ENCODE measurements around the gene EIF4A3.

The EIF4A3 gene

DNA sequence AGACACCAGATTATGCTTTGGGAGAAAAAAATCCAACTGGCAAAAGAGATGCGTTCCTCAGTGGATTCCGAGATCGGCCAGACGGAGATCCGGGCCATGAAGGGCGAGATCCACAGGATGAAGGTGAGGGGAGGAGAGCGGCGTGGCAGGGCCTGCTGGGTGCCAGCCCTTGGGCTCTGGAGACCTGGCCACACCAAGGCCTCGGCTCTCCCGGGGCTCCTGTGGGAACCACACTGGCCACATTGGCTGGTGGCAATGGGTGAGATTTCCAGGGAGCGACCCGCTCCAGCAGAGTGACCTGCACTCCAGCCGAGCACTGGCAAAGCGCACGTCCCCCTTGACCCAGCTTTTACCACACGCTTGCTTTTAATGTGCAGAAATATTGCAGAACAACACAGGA is 57.2 kb downstream of the EIF4A3 start:
- H3K79me2 ChIP-seq = no peaks in the 10 kb centered on the region
- H3K4me2 ChIP-seq (ENCODE audit: low read length) = no peak overlapping the region
- no peaks in the 10 kb centered on the region for H3K27me3 ChIP-seq (ENCODE audit: control insufficient read depth, insufficient read depth, low read length)
- H3K27ac ChIP-seq = no peak overlapping the region
- no peak overlapping the region for H3K9ac ChIP-seq
- TF ChIP-seq CTCF (IDR thresholded peaks at IDR 0.05) = no peak
- H3K4me1 ChIP-seq = no peaks in the 10 kb centered on the region
- no peaks in the 10 kb centered on the region for H3K36me3 ChIP-seq (ENCODE audit: control insufficient read depth, insufficient read depth, low read length)
- H3K9me3 ChIP-seq (ENCODE audit: control insufficient read depth, low read length) = no peaks in the 10 kb centered on the region
- H3K4me3 ChIP-seq (ENCODE audit: low read depth, low read length) = no peak overlapping the region
- no peak overlapping the region for H2AFZ ChIP-seq

DNA sequence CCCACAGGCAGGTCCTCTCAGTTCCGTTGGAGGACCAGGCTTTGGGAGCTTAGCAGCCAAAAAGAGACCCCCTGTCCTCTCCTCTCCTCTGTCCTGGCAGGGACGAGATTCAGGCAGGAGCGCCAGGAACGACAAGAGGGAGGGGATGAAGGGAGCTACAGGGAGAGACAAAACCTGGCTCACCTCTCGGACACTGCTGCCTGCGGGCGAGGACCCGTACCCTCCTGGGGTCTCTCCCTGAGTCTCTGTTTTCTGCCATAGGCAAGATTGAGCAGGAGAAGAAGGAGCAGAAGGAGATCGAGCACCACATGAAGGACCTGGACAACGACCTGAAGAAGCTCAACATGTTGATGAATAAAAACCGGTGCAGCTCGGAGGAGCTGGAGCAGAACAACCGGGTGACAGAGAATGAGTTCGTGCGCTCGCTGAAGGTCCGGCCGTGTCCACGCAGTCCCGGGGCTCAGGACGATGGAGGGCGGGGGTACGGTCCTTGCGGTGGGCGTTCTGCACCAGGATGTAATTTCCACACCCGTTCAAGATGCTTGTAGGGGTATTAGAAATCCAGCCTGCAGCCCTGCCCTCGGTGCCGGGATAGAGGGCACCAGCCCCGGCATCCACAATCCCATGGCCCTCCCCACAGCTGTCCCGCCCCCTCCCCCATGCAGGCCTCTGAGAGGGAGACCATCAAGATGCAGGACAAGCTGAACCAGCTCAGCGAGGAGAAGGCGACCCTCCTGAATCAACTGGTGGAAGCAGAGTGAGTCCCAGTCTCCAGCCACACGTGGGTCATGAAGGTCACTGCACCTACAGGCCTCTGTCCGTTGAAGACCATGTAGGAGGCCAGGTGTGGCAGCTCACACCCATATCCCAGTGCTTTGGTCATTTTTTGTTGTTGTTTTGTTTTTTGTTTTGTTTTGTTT is 59.3 kb downstream of the EIF4A3 start:
- H3K27ac ChIP-seq = no peak overlapping the region
- H3K9ac ChIP-seq = no peak overlapping the region
- no peaks in the 10 kb centered on the region for H3K79me2 ChIP-seq
- no peaks in the 10 kb centered on the region for H3K4me1 ChIP-seq
- H2AFZ ChIP-seq = no peak overlapping the region
- no peaks in the 10 kb centered on the region for H3K9me3 ChIP-seq (ENCODE audit: control insufficient read depth, low read length)
- no peaks in the 10 kb centered on the region for H3K36me3 ChIP-seq (ENCODE audit: control insufficient read depth, insufficient read depth, low read length)
- H3K4me3 ChIP-seq (ENCODE audit: low read depth, low read length) = no peak overlapping the region
- H3K27me3 ChIP-seq (ENCODE audit: control insufficient read depth, insufficient read depth, low read length) = no peaks in the 10 kb centered on the region
- no peak for TF ChIP-seq CTCF (IDR thresholded peaks at IDR 0.05)
- no peak overlapping the region for H3K4me2 ChIP-seq (ENCODE audit: low read length)

GRCh38 chr17:80086616-80087015 is 60.3 kb downstream of the EIF4A3 start:
- Histone ChIP-seq H3K27ac (no peak overlapping the region), H3K4me2 (ENCODE audit: low read length) (no peak overlapping the region), H3K79me2 (no peaks in the 10 kb centered on the region), H3K9ac (no peak overlapping the region), H2AFZ (no peak overlapping the region), H3K4me3 (ENCODE audit: low read depth, low read length) (no peak overlapping the region), H3K27me3 (ENCODE audit: control insufficient read depth, insufficient read depth, low read length) (no peaks in the 10 kb centered on the region), H3K9me3 (ENCODE audit: control insufficient read depth, low read length) (no peaks in the 10 kb centered on the region), H3K4me1 (no peaks in the 10 kb centered on the region), H3K36me3 (ENCODE audit: control insufficient read depth, insufficient read depth, low read length) (no peaks in the 10 kb centered on the region)
- no peak for TF ChIP-seq CTCF (IDR thresholded peaks at IDR 0.05)

GRCh38 chr17:80086081-80086480 is 60.8 kb downstream of the EIF4A3 start:
- H3K27me3 ChIP-seq (ENCODE audit: control insufficient read depth, insufficient read depth, low read length) = no peaks in the 10 kb centered on the region
- no peaks in the 10 kb centered on the region for H3K36me3 ChIP-seq (ENCODE audit: control insufficient read depth, insufficient read depth, low read length)
- no peak overlapping the region for H3K4me2 ChIP-seq (ENCODE audit: low read length)
- no peaks in the 10 kb centered on the region for H3K4me1 ChIP-seq
- TF ChIP-seq CTCF (IDR thresholded peaks at IDR 0.05) = no peak
- H3K79me2 ChIP-seq = no peaks in the 10 kb centered on the region
- H3K9ac ChIP-seq = no peak overlapping the region
- H3K9me3 ChIP-seq (ENCODE audit: control insufficient read depth, low read length) = no peaks in the 10 kb centered on the region
- H3K4me3 ChIP-seq (ENCODE audit: low read depth, low read length) = no peak overlapping the region
- no peak overlapping the region for H2AFZ ChIP-seq
- H3K27ac ChIP-seq = no peak overlapping the region

DNA sequence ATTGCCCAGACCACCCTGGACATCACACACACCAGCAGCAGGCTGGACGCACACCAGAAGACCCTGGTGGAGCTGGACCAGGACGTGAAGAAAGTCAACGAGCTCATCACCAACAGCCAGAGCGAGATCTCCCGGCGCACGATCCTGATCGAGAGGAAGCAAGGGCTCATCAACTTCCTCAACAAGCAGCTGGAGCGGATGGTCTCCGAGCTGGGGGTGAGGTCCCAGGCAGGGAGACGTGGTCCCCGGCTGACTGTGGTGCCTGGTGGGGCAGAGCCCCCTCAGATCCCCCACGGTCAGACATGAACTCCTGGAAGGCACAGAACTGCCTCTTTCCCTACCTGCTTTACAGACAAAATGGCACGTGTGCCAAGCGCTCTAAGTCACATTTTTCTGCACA is 62.2 kb downstream of the EIF4A3 start:
- Histone ChIP-seq H3K4me3 (ENCODE audit: low read depth, low read length) (no peak overlapping the region), H3K27me3 (ENCODE audit: control insufficient read depth, insufficient read depth, low read length) (no peaks in the 10 kb centered on the region), H3K9me3 (ENCODE audit: control insufficient read depth, low read length) (no peaks in the 10 kb centered on the region), H2AFZ (no peak overlapping the region), H3K27ac (no peak overlapping the region), H3K4me1 (no peaks in the 10 kb centered on the region), H3K4me2 (ENCODE audit: low read length) (no peak overlapping the region), H3K9ac (no peak overlapping the region), H3K36me3 (ENCODE audit: control insufficient read depth, insufficient read depth, low read length) (no peaks in the 10 kb centered on the region), H3K79me2 (no peaks in the 10 kb centered on the region)
- TF ChIP-seq CTCF (IDR thresholded peaks at IDR 0.05) = no peak
